Activated CD4-positive, alpha-beta T cell treated with anti-CD3 and anti-CD28 coated beads for 24 hours (primary cell): ENCODE data around the gene KLK14.

Source experiments
- DNase-seq, 2 donors: peaks; one replicate each; pipeline ENCODE4 v3.0.0-alpha.2; 2020; ENCODE audit warnings: low read depth in 2 of 2

Gene KLK14

GRCh38 chr19:51108066-51108804, 25.5 kb upstream of the KLK14 start, which contains the start of gene CTU1:
CTU1 (minus strand) TSS chr19:51108409; CDS start chr19:51104569, 3,840 bp downstream.
- DNase-seq = peak; percentile 95 to 97

GRCh38 chr19:51107406-51108065, 24.8 kb upstream of the KLK14 start:
- DNase-seq = no peak

GRCh38 chr19:51103926-51104341, 21.2 kb upstream of the KLK14 start:
- DNase-seq = no peak

- DNase-seq = no peak
These were observed 20.3 kb upstream of the KLK14 start for GRCh38 chr19:51102991-51103390.

- no peak for DNase-seq
These were observed 18.6 kb upstream of the KLK14 start for GRCh38 chr19:51101171-51101865.

- no peak for DNase-seq
These were observed 17.9 kb upstream of the KLK14 start for GRCh38 chr19:51100601-51101000.

- DNase-seq = no peak
These were observed 16.3 kb upstream of the KLK14 start for GRCh38 chr19:51099047-51099382.

GRCh38 chr19:51098365-51099046, 15.8 kb upstream of the KLK14 start:
- no peak for DNase-seq

- no peak for DNase-seq
These were observed 15.1 kb upstream of the KLK14 start for GRCh38 chr19:51097796-51098195.

- DNase-seq = peak; percentile 66 to 73
These were observed 14.6 kb upstream of the KLK14 start for GRCh38 chr19:51097166-51097738.

- no peak for DNase-seq
These were observed 13.9 kb upstream of the KLK14 start for GRCh38 chr19:51096473-51097165.

- DNase-seq = peak in 1 of 2 donors; percentile 17
These were observed 12.1 kb upstream of the KLK14 start for GRCh38 chr19:51094696-51095279.

GRCh38 chr19:51093510-51094345, 11.0 kb upstream of the KLK14 start:
- DNase-seq = no peak

GRCh38 chr19:51093101-51093500, 10.4 kb upstream of the KLK14 start:
- DNase-seq = no peak

- no peak for DNase-seq
These were observed 9.5 kb upstream of the KLK14 start for GRCh38 chr19:51091895-51092873.

GRCh38 chr19:51091126-51091525, 8.4 kb upstream of the KLK14 start:
- no peak for DNase-seq

GRCh38 chr19:51090471-51090870, 7.8 kb upstream of the KLK14 start:
- DNase-seq = no peak

GRCh38 chr19:51089786-51090185, 7.1 kb upstream of the KLK14 start:
- DNase-seq = no peak
